ENCODE data around the gene NME8. TPM values are rescaled to one million over a fixed set of nuclear protein-coding genes. Genes with fewer than 3 reads are reported as not detected.
A peak's percentile ranks its signal among the peaks of the same experiment; 100 is the strongest.

NME8 gene
- total RNA-seq, 1 donor from 2014 or later = not detected

DNA sequence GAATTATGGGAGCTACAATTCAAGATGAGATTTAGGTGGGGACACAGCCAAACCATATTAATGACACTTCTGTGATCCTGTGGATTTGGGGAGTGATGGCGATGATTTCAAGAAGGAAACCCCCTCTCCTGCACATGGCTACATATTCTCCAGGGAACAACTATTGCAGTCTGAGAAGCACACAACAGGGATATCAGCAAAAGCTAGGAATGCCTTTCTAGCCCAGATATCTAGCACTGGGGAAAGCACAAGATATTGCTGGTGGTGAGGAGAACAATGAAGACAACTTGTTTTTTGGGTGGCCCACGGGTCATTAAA is 96.3 kb downstream of the NME8 start:
- DNase-seq (ENCODE audit: low read depth) = no peak
- no peak for FAIRE-seq
- H3K36me3 ChIP-seq (ENCODE audit: control insufficient read depth, insufficient read depth, low read length) = no peaks in the 10 kb centered on the region
- H3K4me3 ChIP-seq (ENCODE audit: low read depth, low read length) = no peak overlapping the region
- TF ChIP-seq, protein P1, sequence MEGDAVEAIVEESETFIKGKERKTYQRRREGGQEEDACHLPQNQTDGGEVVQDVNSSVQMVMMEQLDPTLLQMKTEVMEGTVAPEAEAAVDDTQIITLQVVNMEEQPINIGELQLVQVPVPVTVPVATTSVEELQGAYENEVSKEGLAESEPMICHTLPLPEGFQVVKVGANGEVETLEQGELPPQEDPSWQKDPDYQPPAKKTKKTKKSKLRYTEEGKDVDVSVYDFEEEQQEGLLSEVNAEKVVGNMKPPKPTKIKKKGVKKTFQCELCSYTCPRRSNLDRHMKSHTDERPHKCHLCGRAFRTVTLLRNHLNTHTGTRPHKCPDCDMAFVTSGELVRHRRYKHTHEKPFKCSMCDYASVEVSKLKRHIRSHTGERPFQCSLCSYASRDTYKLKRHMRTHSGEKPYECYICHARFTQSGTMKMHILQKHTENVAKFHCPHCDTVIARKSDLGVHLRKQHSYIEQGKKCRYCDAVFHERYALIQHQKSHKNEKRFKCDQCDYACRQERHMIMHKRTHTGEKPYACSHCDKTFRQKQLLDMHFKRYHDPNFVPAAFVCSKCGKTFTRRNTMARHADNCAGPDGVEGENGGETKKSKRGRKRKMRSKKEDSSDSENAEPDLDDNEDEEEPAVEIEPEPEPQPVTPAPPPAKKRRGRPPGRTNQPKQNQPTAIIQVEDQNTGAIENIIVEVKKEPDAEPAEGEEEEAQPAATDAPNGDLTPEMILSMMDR (IDR thresholded peaks at IDR 0.05; ENCODE audit: insufficient read depth, low read length, severe bottlenecking) = no peak
- H3K27me3 ChIP-seq (ENCODE audit: control insufficient read depth, insufficient read depth, low read length) = no peaks in the 10 kb centered on the region

DNA sequence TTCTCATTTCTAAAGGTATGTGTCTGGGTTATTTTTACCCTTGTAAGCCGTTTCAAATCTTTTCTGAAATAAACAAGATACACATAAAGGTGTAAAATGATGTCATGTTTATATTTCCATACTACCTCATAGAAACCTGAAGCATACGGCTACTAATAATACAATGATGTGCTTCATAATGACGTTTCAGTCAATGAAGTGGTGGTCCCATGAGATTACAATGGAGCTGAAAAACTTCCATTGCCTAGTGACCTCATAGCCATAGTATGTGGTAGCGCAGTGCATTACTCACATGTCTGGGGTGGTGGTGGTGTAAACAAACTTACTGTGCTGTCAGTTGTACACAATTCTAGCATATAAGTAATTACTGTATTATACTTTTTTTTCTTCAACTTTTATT is 96.9 kb downstream of the NME8 start:
- H3K36me3 ChIP-seq (ENCODE audit: control insufficient read depth, insufficient read depth, low read length) = no peaks in the 10 kb centered on the region
- H3K27me3 ChIP-seq (ENCODE audit: control insufficient read depth, insufficient read depth, low read length) = no peaks in the 10 kb centered on the region
- TF ChIP-seq, protein P1 (IDR thresholded peaks at IDR 0.05; ENCODE audit: insufficient read depth, low read length, severe bottlenecking) = no peak
- peak; percentile 21 for DNase-seq (ENCODE audit: low read depth)
- H3K4me3 ChIP-seq (ENCODE audit: low read depth, low read length) = no peak overlapping the region
- no peak for FAIRE-seq

DNA sequence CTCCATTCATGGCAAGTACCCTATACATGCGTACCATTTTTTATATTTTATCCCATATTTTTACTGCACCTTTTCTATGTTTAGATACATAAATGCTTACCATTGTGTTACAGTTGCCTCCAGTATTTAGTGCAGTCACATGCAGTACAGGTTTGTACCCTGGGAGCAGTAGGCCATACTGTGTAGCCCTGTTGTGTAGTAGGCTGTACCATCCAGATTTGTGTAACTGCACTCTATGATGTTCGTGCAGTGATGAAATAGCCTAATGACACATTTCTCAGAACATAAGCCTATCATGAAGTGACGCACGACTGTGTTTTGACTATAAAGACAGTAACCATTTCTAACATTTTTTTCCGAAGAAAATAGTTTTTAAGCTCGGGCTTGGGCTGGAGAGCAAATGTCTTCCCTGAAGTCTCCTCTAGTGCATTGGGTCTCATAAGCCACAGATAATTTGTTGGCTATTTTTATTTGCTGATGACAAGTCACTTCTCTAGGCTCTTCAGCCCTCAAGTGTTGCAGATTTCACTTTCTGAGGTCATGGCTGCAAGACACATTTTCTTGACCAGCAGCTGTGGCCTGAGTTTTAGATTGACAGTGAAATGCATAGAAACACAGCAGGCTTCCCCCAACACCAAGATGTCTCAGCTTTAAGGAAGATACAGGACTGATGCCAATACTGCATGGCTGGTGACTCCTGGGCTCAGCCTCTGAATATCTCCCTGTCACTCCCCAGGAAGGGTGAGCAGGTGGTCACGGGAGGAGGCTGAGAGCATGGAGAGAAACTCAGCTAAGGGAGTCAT is 98.9 kb downstream of the NME8 start:
- Histone ChIP-seq H3K4me3 (ENCODE audit: low read depth, low read length) (no peak overlapping the region), H3K36me3 (ENCODE audit: control insufficient read depth, insufficient read depth, low read length) (no peaks in the 10 kb centered on the region), H3K27me3 (ENCODE audit: control insufficient read depth, insufficient read depth, low read length) (no peaks in the 10 kb centered on the region)
- FAIRE-seq = no peak
- no peak for DNase-seq (ENCODE audit: low read depth)
- TF ChIP-seq, protein P1 (IDR thresholded peaks at IDR 0.05; ENCODE audit: insufficient read depth, low read length, severe bottlenecking) = no peak

DNA sequence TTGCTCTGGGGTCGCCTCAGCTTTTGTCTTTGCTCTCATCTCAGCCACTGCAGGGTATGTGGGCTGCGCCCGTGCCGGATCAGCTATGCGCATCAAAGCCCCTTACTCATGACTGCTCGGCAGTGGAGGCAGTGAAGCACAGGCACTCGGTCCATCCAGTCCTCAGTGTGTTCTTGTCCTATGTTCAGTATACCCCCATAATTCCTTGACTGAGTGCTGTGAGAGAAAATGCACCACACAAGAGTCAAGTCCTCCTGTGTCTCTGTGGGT is 99.5 kb downstream of the NME8 start:
- no peak overlapping the region for H3K4me3 ChIP-seq (ENCODE audit: low read depth, low read length)
- FAIRE-seq = peak; percentile 52
- no peaks in the 10 kb centered on the region for H3K36me3 ChIP-seq (ENCODE audit: control insufficient read depth, insufficient read depth, low read length)
- H3K27me3 ChIP-seq (ENCODE audit: control insufficient read depth, insufficient read depth, low read length) = no peaks in the 10 kb centered on the region
- DNase-seq (ENCODE audit: low read depth) = no peak
- TF ChIP-seq, protein P1 (IDR thresholded peaks at IDR 0.05; ENCODE audit: insufficient read depth, low read length, severe bottlenecking) = no peak

Other genes with a start within 250 kb of the NME8 start
- 0.13 and 0.26 TPM in 2 replicates for gene GPR141, start 164.8 kb upstream of the NME8 start, total RNA-seq
- 0.26 TPM in 1 of 2 replicates, not detected in the other for gene SFRP4, start 68.2 kb downstream of the NME8 start, total RNA-seq
- gene EPDR1, start 72.0 kb downstream of the NME8 start, total RNA-seq = 2.2 and 5.3 TPM in 2 replicates